Activated effector memory CD4-positive, alpha-beta T cell treated with Interleukin-2 at 50 U/mL for 16 hours (primary cell): ENCODE measurements around the gene ZFP36L2.
A peak's percentile ranks its signal among the peaks of the same experiment; 100 is the strongest.

ENCODE experiments used
- DNase-seq: peaks from one replicate; pipeline ENCODE4 v3.0.0-alpha.2; 2020

ZFP36L2 gene

DNA sequence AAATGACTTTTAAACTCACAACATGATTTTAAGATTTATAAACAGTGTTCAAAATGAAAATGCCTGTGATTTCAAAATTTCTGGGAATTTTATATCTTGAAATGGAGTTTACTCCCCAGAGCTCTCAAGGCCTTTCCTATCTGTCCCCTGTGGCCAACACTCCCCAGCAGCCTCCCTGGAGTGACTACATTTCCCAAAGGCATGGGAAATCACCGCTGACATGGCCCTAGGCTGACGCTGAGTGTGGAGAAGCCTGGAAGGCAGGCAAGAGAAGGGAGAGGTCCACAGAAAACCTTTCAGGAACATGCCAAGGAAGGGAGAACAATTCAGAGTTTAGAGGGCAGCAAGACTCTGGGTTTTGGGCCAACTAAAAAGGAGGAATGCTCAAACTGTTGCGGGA is 20.2 kb upstream of the ZFP36L2 start:
- no peak for DNase-seq

DNA sequence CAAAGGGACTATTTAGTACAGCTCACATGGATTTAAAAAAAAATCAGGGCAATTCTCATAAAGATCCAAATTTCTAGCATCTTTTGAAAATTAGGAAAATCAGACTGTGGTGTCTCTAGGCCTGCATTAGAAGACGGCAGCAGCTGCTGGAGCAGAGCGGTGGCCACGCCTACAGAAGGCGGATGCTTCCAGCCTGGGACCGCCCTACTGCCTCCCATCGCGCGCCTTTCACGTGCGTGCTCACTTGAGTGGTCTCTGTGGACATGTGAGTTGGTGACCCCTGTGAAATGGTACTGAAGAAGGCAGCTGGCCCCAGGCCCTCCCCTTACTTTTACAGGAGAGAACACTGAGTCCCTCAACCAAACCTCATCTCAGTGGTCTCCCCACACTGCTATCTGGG is 15.2 kb upstream of the ZFP36L2 start:
- DNase-seq = no peak

DNA sequence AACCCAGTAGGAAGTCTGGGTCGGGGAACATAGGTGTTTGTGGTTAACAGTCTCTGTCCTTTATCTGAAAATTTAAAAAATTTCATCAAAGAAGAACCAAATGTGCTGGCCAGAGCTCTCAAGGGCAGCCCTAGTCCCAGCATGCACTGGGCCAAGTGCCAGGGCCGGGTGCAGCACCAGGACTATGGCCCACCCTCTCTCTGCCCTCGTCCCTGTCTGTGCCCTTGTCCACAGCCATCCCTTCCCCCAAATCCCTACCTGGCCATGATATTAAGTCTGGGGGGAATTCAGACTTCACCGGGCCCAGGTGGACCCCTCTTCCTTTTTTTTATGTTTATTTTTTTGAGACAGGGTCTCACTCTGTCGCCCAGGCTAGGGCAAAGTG is 14.4 kb upstream of the ZFP36L2 start:
- no peak for DNase-seq

DNA sequence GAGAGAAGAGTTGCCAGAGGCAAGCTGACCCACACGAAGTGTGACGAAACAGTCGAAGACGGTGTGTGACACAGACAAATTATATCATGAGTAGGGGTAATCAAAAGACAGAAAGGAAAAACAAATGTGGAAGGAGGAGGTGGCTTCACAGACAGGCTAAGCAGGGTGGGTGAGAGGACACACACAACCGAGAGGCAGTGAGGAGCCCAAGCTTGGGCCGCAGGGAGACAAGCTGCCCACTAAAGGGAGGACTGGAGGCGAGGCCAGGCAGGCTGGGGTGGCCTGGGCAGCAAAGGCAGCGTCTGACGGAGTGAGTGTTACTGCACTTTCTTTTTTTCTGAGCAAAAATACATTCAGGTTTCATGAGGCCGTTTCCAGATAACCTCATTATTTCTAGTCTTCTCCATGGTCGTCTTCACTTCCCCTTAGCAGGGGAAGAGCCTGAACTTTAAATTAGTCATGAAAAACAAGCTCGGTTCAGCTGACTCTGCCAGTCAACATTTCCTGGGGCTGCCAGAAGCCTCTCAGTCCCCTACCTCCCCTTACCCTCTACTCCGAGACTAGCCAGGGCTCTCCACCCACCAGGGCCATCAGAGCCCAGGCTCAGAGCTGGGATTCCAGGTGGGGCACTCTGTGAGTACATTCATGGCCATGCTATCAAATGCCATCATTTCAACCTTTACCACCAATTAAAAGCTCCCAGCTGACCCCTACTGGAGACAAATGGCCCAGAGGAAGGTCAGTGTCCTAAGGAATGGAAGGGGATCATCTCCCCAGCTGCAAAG is 13.8 kb upstream of the ZFP36L2 start:
- DNase-seq = no peak

DNA sequence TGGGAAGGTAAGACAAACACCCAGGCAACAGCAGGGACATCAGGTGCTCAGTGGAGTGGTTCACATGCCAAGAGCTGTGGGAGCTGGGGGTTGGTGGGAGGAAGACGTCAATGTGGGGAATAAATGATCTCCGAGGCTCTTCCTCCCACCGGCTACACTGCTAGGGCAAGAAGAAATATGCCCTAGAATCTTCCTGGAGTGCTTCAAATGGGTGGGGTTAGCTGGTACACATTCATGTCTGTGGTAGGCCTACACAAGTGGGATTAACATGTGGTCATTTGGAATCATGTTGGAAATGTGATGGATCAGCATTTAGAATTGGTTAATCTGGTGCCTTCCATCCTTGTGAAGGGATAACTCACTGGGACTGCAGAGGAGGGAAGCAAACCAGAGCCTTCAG is 12.4 kb upstream of the ZFP36L2 start:
- DNase-seq = no peak

DNA sequence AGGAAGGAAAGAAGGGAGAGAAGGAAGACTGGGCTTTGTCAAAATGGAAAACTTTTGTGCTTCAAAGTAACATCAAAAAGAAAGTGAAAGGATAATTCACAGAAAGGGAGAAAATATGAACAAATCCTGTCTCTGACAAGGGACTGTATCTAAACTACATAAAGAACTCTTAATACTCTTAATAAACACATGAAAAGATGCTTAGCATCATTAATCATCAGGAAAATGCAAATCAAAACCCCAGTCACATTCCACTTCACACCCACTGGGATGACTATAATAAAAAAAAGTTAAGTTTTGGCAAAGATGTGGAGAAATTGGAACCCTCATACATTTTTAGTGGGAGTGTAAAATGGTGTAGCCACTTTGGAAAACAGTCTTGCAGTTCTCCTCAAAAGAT is 11.8 kb upstream of the ZFP36L2 start:
- no peak for DNase-seq

DNA sequence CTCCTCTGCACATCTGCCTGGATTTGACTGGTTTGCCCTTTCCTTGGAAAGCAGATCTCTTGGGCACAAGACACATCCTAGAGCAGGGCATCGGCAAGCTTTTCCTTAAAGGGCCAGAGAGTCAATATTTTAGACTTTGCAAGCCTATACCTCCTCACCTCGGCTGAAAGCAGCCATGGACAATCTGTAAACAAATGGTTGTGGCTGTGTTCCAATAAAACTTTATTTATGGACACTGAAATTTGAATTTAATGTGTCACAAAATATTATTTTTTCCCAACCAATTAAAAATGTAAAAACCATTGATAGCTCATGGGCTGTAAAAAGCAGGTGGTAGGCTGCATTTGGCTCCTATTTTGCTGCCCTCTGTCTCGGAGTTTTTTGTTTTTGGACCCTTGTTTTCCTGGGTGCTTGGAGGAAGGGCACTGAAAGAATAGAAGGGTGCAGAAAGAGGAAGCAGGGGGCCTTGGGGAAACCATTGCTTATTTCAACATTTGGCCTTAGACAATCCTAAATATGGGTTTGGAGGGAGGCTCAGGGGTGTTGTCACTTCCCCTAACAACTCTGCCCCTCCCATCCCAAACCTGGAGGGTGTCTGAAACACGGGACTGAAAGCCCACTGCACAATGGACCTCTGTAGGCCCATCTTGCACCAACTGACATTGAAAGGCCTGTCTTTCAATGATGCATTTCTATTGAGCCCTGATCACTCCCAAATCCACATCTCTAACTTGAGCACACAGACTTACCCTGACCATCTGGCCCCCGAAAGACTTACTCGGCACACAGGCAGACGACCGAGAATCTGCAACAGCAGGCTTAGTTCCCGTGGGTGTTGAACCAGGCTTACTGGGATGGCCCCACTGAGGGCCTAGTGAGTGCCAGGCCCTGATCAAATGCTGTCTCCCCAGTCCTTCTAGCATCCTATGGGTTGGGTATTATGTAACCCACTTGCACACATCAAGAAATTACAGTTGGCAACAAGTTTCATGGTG is 7.1 kb upstream of the ZFP36L2 start:
- no peak for DNase-seq

DNA sequence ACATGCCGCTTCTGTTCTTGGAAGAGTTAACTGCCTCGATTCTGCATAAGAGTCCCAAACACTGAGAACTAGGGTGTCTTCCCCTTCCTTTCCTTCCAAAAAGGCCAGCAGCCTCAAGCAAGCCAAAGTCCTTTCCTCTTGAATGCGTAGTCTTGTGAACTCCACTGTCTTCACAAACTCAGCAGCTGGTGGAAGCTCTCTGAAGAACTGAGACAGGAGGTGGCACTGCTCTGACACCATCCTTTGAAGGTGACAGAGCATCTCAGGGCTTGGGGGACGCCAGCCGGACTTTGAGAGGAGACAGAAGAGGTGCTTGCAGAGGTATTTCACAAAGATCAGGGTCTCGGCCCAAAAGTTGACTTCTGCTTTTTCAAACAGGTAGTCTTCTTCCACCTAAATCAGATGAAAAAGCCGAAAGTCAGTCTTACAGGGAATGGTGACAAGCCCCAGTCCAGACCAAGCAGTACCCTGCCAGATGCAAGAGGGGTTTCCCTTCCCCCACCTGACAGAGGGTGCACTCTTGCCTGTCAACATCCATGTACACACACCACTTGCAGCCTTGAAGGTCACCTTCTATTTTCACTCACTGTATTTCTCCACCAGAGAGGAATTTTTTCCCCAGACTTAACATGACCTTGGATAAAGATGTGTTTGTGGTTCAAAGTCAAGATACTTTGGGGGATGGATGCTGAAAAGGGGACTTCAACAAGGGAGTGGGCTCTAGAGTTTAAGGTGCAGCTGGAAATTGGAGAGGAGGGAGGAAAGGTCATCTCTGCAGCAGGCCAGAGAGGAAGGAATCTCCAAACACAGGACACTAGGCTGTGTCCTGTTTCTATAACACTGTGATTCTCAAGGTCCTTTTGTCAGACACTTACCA is 4.8 kb upstream of the ZFP36L2 start:
- DNase-seq = no peak

DNA sequence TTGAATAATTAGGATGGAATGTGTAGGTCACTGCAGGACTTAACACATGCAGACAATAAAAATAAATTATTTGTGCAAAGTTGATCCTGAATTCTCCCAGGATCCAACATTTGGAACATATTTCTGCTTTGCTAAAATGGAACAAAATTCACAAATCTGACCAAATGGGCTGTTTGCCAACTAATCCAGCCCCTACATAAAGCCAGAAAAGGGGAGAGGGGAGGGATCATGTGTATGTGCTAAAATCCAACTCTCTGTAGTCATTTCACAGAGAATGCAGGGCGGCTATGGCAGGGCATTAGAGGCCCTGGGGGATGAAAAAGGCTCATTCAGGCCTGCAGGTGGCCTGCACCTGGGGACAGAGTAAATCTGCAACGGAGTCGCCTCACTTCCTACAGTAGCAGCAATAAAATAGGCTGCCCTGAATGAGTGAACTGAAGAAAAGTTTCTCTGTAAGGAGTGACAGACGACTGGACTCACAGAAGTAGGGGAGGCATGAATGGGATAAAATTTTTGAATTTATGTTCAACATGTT is 4.0 kb upstream of the ZFP36L2 start:
- DNase-seq = no peak

DNA sequence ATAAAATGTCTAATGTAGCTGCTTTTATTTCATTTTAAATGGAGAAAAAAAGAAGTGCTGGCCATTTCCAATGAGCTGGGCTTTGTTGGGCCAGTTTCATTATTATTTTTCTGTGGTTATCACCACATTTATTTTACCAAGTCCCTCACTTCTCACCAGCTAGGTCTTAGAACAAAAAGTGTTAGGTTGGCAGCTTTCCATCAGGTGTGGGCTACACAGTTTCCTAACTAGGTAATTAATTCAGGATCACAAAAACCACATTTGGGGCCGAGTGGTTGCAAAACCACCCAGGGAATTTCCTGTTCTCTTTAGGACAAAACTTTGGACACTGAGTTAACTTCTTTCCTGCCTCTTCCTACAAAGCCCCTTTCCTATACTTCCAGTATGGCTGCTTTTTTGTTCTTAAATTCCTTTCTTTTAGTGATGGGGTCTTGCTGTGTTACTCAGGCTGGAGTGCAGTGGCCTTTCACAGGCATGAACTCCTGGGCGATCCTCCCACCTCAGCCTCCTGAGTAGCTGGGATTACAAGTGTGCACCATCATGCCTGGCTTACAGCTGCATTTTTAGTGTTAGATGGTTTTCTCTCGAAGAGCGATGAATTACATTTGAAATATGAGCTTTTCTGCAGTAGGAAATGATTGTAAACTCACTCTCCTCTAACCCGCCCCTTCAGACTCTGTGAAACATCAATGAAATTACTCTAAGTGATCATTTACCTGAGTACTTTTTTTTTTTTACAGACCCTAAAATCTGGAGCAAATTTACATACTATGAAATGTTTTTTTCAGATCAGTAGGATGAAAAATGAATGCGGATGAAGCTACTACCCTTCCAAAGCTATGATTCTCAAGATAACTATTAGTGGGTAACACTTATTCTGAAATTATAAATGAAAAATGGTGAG is 2.6 kb upstream of the ZFP36L2 start:
- DNase-seq = no peak

DNA sequence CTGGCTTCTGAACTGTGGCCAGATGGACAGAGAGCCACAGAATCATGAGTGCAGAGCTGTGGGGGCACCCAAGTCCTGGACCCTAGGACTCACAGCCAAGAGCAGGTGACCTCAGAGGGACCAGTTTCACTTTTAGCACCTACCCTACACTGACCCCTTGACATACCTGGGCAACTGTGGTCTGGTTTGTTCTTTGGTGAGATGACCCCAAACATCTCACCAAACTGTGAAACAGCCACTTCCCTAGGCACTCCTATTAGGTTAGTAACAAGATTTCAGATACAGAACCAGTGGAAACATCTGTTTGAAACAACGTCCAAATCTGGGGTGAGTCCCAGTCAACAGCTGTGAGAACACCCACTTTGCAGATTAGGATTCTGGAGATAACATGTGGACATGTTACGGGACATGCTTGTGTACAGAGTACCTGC is 1.9 kb upstream of the ZFP36L2 start:
- no peak for DNase-seq

DNA sequence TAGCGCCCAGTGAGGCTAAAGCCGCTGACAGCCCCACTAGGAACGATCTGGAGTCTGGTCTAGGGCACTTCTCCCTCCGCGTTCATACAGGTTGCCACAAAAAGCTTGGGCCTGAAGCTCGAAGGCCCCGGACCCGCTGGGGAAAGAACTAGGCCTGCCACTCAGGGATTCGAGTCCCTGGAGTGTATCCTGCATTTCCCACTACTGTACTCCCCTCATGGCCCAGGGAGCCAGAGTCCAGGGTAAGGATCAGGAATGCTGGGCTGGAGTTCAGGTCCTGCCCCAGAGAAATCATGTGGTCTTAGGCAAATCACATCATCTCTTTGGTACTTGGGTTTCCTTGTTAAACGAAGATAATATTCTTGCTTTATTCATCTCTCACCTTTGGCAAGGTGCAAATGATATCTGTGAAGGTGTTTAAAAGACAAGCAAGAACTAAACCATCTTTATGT is 1.4 kb upstream of the ZFP36L2 start:
- no peak for DNase-seq

DNA sequence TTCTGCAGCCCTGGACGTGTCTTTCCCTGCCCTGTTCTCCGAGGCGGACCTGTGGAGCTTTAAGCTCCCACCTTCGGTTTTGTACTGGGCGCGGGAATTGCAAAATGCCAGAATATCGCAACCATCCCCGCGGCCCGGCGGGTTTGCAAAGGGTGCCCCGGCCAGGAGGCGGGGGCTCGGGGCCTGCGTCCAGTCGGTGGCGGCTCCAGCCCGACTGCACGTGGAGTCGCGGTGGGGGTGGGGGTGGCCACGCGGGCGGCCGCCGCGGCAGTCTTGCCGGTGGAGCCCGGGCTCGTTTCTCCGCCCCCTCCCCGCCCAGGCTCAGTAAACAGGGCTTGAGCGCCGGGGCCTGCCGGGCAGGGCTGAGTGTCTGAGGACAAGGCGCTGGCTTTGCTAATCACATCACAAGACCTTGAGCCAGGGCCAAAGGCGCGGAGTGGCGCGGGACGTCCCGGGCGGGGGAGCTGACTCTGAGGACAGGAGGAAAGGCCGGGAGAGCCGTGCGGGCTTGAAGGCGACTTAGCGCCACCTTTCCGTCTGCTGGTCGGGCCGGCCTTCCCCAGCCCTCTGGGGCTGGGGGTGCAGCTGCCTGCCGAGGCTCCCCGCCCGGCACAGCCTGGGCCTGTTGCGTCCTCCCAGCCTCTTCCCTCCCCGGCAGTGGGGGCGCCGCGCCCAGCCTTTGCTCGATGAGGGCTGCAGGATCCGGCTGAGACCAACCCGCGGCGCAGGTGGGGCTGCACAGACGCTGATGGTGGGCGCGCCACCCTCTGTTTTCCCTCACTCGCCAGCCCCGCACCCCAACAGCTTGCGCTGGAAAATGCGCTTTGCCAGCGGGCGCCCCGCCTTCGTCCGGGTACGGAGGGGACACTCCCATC is 786 bp upstream of the ZFP36L2 start:
- peak; percentile 51 for DNase-seq

DNA sequence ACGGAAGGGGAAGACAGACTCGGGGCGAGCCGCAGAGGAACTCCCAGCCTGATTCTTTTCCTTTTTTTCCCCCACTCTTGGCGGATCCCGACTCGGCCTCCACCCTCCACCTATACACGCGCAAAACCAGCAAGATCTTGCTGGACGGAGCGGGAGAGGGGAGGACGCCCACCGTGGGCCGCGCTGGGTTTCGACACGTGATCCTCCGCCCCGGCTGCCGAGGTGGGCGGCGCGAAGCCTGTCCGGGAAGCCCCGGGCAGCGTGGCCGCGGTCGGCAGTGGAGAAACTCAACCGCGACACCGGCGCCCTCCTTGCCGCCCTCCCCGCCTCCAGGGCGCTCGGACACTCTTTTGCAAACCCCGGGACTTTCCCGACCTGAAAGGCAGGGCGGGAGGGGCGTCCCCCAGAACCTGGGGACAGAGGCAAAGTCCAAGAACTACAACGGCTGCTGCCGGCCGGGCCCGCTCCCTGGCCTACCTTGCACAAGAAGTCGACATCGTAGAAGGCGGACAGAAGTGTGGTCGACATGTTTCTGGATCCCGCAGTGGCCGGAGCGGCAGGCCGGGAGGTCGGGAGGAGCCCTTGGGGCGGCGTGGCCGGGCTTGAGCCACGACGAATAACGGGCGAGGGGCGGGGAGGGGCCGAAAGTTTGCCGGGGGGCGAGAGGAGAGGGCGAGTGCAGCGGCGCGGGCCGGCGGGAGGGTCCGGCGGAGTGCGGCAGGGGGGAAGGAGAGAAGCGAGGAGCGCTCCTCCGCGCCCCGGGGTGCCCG is 433 bp downstream of the ZFP36L2 start:
- peak; percentile 43 for DNase-seq

DNA sequence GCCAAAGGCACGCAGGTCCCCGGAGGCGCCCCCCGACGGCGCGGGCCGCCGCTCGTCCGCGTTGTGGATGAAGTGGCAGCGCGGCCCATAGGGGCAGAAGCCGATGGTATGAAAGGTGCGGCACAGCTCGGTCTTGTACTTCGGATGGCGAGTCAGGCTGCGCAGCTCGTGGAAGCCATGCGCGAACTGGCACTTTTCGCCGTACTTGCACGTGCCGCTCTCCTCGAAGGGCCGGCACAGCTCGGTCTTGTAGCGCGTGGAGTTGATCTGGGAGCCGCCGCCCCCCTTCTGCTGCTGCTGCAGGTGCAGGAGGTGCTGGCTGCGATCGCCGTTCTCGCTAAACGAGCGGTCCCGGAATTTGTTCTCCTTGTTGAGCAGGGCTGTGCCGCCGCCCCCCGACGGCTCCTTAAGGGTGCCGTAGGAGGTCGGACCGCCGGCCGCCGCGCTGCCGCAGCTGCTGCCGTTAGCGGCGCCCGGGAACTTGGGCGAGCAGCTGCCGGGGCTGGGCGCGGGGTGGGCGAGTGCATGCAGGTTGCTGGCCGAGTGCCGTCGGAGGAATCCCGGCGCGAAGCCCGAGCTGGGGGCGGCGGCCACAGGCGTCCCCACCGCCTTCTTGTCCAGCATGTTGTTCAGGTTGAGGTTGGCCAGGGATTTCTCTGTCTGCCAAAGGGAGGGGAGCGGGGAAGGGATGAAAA is 1.2 kb downstream of the ZFP36L2 start:
- DNase-seq = peak; percentile 57

DNA sequence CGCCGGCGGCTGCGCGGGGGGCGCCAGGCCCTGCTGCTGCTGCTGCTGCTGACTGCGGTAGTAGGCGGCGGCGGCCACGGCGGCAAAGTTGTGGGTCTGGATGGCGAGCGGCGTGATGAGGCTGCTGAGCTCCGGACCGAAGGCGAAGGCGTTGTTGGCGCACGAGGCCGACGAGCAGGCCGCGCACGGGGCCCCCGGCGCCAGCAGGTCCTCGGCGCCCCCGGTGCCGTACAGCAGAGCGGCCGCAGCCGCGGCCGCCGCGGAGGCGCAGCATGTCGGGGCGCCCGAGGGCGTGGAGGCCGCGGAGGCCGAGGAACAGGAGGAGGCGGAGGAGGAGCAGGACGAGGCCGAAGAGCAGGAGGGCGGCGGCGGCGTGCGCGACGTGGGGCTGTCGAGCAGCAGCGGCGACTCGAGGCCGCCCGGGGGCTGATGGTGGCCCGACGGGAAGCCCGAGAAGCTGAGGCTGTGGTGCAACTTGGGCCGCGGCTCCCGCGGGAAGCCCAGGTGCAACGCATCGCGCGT is 1.8 kb downstream of the ZFP36L2 start:
- DNase-seq = peak; percentile 41

DNA sequence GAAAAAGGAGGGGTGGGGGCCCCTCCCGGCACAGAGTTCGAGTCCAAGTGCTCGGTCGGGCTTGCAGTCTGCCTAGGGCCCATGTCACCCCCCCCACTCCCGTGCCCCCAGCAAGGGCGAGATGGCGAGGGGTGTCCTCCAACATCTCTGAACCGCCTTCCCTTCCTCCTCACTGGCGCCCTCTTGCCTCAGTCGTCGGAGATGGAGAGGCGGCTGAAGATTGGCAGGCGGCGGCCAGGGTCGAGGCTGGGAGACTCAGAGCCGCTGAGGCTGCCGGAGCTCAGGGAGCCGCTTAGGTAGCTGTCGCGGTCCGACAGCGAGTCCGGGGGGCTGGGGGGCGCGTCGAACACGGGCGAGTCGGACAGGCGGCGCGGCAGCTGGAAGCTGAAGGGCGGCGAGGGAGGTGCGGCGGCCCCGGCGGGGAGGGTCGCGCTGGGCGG is 2.3 kb downstream of the ZFP36L2 start:
- DNase-seq = peak; percentile 67

DNA sequence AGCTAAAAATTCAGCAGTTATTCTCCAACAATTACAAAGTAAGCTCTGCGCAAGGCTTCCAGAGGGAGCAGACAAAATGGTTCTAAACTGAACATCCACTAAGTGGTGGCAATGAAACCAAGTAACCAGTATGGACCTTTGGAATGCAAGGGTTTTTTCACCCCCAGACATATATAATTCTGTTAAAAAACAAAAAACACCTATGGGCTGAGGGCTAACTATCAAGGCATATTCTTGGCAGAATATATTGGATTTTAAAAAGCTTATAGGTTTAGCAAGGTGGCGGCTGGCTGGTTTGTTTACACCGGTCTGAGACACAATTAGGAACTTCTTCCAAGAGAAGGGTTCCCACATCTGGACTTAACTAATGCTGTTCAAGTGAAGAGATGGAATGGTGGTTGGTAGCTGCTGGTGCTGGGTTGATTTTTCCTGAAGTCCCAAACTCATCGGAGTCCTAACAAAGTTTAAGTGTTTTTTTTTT is 2.8 kb downstream of the ZFP36L2 start:
- DNase-seq = no peak
